GM21447 (cell line): ENCODE data around the gene ATXN1.

Source experiments
- ATAC-seq: cut with Tn5 transposase; IDR thresholded peaks from one replicate; pipeline ENCODE4 v1.9.1; 2021; ENCODE audit not compliant: unreplicated experiment

The ATXN1 gene

GRCh38 chr6:16305788-16306187 lies 455.5 kb downstream of the ATXN1 start:
- ATAC-seq = peak; percentile 23

- ATAC-seq = peak; percentile 90
Observed at GRCh38 chr6:16305246-16305725, 456.0 kb downstream of the ATXN1 start.

GRCh38 chr6:16302721-16303552 lies 458.3 kb downstream of the ATXN1 start:
- ATAC-seq = no peak

- ATAC-seq = peak; percentile 35
Observed at GRCh38 chr6:16301511-16301910, 459.7 kb downstream of the ATXN1 start.

GRCh38 chr6:16299861-16300260 lies 461.4 kb downstream of the ATXN1 start:
- ATAC-seq = no peak

- no peak for ATAC-seq
Observed at GRCh38 chr6:16296061-16296670, 465.1 kb downstream of the ATXN1 start.

GRCh38 chr6:16295471-16295870 lies 465.8 kb downstream of the ATXN1 start:
- no peak for ATAC-seq

- ATAC-seq = no peak
Observed at GRCh38 chr6:16295060-16295459, 466.2 kb downstream of the ATXN1 start.

- no peak for ATAC-seq
Observed at GRCh38 chr6:16294371-16294770, 466.9 kb downstream of the ATXN1 start.

GRCh38 chr6:16292942-16293341 lies 468.3 kb downstream of the ATXN1 start:
- ATAC-seq = no peak

GRCh38 chr6:16292432-16292831 lies 468.8 kb downstream of the ATXN1 start:
- ATAC-seq = no peak

GRCh38 chr6:16291739-16292138 lies 469.5 kb downstream of the ATXN1 start:
- ATAC-seq = no peak

GRCh38 chr6:16288163-16288562 lies 473.1 kb downstream of the ATXN1 start:
- ATAC-seq = no peak

- ATAC-seq = no peak
Observed at GRCh38 chr6:16286151-16286522, 475.1 kb downstream of the ATXN1 start.

- no peak for ATAC-seq
Observed at GRCh38 chr6:16285467-16286150, 475.7 kb downstream of the ATXN1 start.

GRCh38 chr6:16284472-16284871 lies 476.8 kb downstream of the ATXN1 start:
- ATAC-seq = no peak

- ATAC-seq = no peak
Observed at GRCh38 chr6:16282370-16282769, 478.9 kb downstream of the ATXN1 start.

GRCh38 chr6:16279243-16279642 lies 482.0 kb downstream of the ATXN1 start:
- no peak for ATAC-seq

- ATAC-seq = no peak
Observed at GRCh38 chr6:16278750-16279149, 482.5 kb downstream of the ATXN1 start.

GRCh38 chr6:16278048-16278724 lies 483.1 kb downstream of the ATXN1 start:
- ATAC-seq = no peak
